GM21381 (cell line): ENCODE results near the gene IWS1.

Experiments
- ATAC-seq: cut with Tn5 transposase; IDR thresholded peaks from one replicate; pipeline ENCODE4 v1.9.1; 2021; ENCODE audit warnings: mild to moderate bottlenecking, moderate library complexity; ENCODE audit not compliant: unreplicated experiment

Gene IWS1

GRCh38 chr2:127506510-127506909, 19.8 kb downstream of the IWS1 start:
- no peak for ATAC-seq

DNA sequence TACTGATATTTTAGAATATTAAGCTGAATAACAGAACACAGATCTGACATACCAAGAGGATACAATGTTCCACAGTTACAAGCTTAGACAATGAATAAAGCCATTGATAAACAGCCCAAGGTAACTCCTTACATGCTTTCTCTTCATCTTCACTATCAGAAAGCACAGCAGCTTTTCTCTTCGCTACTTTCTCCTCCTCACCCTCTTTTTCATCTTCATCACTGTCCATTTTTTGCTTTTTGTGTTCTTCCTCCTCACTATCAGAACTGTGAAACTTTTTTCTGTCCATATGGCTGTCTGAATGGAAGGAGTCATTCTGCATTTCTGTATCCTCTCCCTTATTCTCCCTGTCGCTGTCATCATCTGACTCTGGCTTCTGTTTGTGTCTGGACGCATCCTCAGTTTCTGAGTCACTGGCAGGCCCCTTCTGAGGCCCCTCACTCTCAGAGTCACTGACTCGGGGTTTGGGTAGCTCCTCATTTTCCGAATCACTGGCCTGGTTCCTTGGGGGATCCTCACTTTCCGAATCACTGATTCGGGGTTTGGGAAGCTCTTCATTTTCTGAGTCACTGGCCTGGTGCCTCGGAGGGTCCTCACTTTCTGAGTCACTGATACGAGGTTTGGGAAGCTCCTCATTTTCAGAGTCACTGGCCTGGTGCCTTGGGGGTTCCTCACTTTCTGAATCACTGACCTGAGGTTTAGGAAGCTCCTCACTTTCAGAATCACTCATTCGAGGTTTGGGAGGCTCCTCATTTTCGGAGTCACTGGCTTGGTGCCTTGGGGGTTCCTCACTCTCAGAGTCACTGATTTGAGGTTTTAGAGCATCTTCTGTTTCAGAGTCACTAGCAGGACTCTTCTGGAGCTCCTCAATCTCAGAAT, 21.5 kb downstream of the IWS1 start:
- no peak for ATAC-seq

DNA sequence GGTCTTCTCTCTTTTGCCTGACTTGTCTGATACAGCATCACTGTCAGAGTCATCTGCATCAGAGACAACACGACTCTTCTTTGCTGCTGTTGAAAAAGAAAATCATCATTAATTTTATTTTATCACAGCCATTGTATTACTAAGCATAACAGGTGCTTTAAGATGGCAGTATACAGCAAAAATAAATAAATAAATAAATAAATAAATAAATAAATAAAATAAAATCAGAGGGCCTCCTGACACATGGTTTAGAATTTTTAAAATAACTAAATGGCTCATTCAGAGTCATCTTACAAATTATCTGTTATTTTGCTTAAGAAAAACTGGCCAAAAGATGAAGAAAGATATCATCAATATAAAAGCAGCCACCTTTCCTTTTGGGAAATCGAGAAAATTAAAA, 22.8 kb downstream of the IWS1 start:
- ATAC-seq, result no peak

DNA sequence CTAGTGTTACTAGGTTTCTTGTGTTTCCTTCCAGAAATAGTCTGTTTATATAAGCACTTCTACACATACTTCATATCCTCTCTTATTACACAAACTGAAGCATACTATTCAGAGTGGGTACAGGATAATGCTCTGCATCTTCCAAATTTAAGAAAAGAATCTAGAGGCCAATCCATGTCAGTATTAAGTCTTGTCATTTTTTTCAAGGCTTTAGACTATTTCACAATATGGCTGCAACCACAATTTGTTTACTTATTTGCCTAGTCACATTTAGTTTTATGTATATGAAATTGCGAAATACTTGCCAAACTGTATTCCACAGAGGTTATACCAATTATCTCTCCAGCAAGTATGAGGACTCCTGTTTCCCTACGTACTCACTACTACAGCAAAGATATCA, 27.9 kb downstream of the IWS1 start:
- ATAC-seq, result no peak

GRCh38 chr2:127490283-127490682, 36.0 kb downstream of the IWS1 start:
- ATAC-seq, result no peak

- ATAC-seq, result no peak
Observed at GRCh38 chr2:127486247-127487058, 39.8 kb downstream of the IWS1 start.

- ATAC-seq, result no peak
Observed at GRCh38 chr2:127485694-127486071, 40.6 kb downstream of the IWS1 start.

- ATAC-seq, result no peak
Observed at GRCh38 chr2:127485051-127485693, 41.1 kb downstream of the IWS1 start.

GRCh38 chr2:127482031-127482430, 44.3 kb downstream of the IWS1 start:
- ATAC-seq, result no peak

- ATAC-seq, result no peak
Observed at GRCh38 chr2:127479866-127480743, 46.2 kb downstream of the IWS1 start.

DNA sequence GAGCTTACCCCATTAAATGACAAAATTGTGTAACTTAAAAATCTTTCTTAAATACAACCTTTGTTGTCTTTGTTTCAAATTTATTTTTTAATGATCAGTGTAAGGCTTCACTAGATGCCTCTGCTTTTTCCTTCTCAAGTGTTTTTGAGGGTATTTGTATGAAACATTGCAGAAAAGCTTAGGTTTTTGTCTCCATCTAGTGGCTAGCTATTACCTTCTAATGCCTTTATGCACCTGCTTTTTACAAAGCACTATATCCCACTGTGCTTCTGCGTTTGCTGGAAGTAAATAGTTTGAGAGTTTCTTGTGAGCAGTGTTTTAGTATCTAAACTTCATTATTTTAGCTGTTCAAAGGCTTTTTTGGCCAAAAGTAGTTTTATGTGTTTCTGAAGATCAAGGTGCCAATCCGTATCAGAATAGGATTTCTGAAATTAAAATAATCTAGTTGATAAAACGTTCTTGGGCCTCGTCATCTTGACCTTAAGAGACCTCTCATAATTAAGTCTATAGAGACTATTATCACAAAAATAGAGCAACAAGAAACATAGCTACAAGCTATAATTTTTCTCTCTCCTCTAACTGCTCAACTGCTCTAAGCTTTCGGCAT, 47.0 kb downstream of the IWS1 start:
- no peak for ATAC-seq

DNA sequence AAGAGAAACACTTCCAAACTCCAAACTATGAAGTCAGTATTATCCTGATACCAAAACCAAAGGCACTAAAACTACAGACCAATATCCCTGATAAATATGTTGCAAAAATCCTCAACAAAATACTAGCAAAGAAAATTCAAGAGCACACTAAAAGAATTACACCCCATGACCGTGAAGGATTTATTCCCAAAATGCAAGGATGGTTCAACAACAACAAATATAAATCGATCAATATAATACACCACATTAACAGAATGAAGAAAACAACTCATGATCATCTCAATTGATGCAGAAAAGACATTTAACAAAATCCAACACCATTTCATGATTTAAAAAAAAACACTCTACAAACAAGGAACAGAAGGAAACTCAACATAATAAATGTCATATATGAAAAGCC, 50.5 kb downstream of the IWS1 start:
- ATAC-seq, result no peak

DNA sequence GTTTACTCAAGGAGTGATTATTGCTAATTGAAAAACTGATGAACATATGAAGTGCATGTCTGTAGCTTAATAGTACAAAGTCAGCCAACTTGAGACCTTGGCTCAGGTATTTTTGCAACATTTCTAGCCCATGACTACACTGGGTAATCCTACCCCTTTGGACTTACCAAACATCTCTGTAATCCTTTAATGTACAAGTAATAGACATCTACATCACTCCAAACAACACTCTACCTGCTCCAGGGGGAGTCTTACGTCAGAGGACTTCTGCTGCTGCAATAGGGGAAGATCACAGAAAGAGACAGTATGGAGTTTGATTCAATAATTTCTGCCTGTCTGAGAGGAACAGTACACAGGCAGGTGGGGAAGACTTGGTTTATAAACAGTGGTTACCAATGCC, 54.0 kb downstream of the IWS1 start:
- ATAC-seq, result no peak

DNA sequence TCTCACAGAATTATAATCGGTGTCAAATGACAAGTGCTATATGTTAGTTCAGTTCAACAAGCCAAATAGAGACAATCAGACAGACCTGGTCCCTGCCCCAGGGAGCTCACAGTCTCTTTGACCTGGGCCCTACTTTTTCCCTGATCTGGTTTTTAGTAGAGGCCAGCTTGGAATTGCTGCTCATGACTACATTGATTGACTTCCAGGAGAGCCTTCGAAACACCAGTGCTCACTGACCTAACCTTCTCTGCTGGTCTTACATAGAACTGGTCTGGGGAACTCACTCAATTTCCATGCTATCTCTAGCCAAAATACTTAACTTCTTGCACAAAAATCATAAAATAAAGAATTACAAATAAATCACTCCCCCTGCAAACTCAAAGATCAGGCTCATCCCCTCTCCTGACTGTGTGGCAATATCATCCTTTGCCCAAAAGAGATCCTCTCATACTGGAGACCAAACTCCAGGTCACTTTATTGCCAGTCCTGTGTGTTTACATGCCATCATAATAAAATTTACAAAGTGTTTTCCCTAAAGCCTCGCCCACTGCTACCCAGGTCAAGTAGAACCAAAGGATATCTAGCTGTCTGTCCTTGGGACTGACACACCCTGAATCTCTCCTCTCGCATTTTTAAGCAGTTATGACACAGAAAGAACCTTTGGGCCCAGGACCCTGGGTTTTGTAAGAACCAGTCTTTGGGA, 54.9 kb downstream of the IWS1 start:
- no peak for ATAC-seq

DNA sequence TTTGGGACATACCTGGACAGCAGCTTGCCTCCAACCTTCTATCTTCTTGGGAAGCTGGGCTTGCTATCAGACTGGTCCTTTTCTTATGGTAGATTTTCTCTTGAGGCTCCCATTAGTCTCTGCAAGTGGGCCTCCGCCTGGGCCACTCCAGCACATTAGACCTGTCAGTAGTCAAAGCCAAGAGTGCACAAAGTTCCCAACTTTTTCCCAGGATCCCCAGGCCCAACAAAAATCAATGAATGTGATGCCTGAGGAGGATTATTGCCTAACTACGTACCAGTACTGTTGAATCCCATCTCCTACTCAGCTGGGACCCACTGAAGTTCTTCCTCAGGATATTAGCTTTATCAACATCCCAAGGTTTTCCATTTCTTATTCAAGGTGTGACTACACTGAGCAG, 56.3 kb downstream of the IWS1 start:
- no peak for ATAC-seq

- ATAC-seq, result no peak
Observed at GRCh38 chr2:127469051-127469450, 57.2 kb downstream of the IWS1 start.

DNA sequence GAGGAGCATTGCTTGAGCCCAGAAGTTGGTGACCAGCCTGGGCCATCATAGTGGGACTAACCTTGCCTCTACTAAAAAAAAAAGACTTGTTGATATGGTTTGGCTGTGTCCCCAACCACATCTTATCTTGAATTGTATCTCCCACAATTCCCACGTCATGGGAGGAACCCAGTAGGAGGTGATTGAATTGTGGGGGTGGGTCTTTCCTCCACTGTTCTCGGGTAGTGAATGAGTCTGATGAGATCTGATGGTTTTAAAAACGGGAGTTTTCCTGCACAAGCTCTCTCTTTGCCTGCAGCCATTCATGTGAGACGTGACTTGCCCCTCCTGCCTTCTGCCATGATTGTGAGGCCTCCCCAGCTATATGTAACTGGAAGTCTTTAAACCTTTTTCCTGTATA, 61.0 kb downstream of the IWS1 start:
- ATAC-seq, result no peak

- ATAC-seq, result no peak
Observed at GRCh38 chr2:127464470-127465257, 61.6 kb downstream of the IWS1 start.
